ENCODE measurements around the gene MCC.

Gene MCC

GRCh38 chr5:113223831-113224604, 264.2 kb downstream of the MCC start:
- no peak for DNase-seq (ENCODE audit: low read depth in 2 of 2)

GRCh38 chr5:113223315-113223714, 264.9 kb downstream of the MCC start:
- DNase-seq (ENCODE audit: low read depth in 2 of 2): no peak

- DNase-seq (ENCODE audit: low read depth in 2 of 2): no peak
These were observed 266.7 kb downstream of the MCC start for GRCh38 chr5:113221294-113222176.

GRCh38 chr5:113219695-113220094, 268.6 kb downstream of the MCC start:
- no peak for DNase-seq (ENCODE audit: low read depth in 2 of 2)

- DNase-seq (ENCODE audit: low read depth in 2 of 2): no peak
These were observed 269.2 kb downstream of the MCC start for GRCh38 chr5:113218906-113219517.

- no peak for DNase-seq (ENCODE audit: low read depth in 2 of 2)
These were observed 270.1 kb downstream of the MCC start for GRCh38 chr5:113218200-113218599.

GRCh38 chr5:113217619-113218184, 270.6 kb downstream of the MCC start:
- no peak for DNase-seq (ENCODE audit: low read depth in 2 of 2)

GRCh38 chr5:113216545-113216944, 271.7 kb downstream of the MCC start:
- DNase-seq (ENCODE audit: low read depth in 2 of 2): no peak

GRCh38 chr5:113215401-113216060, 272.7 kb downstream of the MCC start:
- DNase-seq (ENCODE audit: low read depth in 2 of 2): no peak

GRCh38 chr5:113214606-113215323, 273.5 kb downstream of the MCC start:
- DNase-seq (ENCODE audit: low read depth in 2 of 2): no peak

- no peak for DNase-seq (ENCODE audit: low read depth in 2 of 2)
These were observed 274.5 kb downstream of the MCC start for GRCh38 chr5:113213551-113214425.

GRCh38 chr5:113212244-113212920, 275.9 kb downstream of the MCC start:
- DNase-seq (ENCODE audit: low read depth in 2 of 2): no peak

GRCh38 chr5:113209498-113209897, 278.8 kb downstream of the MCC start:
- no peak for DNase-seq (ENCODE audit: low read depth in 2 of 2)

- DNase-seq (ENCODE audit: low read depth in 2 of 2): no peak
These were observed 282.4 kb downstream of the MCC start for GRCh38 chr5:113205807-113206206.

GRCh38 chr5:113205323-113205722, 282.9 kb downstream of the MCC start:
- no peak for DNase-seq (ENCODE audit: low read depth in 2 of 2)

GRCh38 chr5:113204525-113205161, 283.6 kb downstream of the MCC start:
- DNase-seq (ENCODE audit: low read depth in 2 of 2): no peak

GRCh38 chr5:113203916-113204315, 284.3 kb downstream of the MCC start:
- no peak for DNase-seq (ENCODE audit: low read depth in 2 of 2)

GRCh38 chr5:113202746-113203716, 285.2 kb downstream of the MCC start:
- no peak for DNase-seq (ENCODE audit: low read depth in 2 of 2)
